ENCODE data around the gene CLDN6. TPM values are rescaled to one million over a fixed set of nuclear protein-coding genes. Genes with fewer than 3 reads are reported as not detected.

CLDN6 gene
- total RNA-seq, 1 donor from 2014 or later, result 0.47 TPM

- no peak for TF ChIP-seq CTCF (conservative IDR thresholded peaks at IDR 0.05)
- H3K27me3 Mint-ChIP-seq (ENCODE audit: low read depth), result peaks cover 41% of the 10 kb centered on the region
- H3K4me1 Mint-ChIP-seq, result no peaks in the 10 kb centered on the region
These were observed 33.5 kb upstream of the CLDN6 start for GRCh38 chr16:3051494-3051893.

GRCh38 chr16:3051009-3051408, 33.0 kb upstream of the CLDN6 start:
- DNase-seq (ENCODE audit: low read depth, low spot score), result no peak
- Mint-ChIP-seq H3K27ac (ENCODE audit: unreplicated experiment) (no peak overlapping the region), H3K4me1 (no peaks in the 10 kb centered on the region), H3K4me3 (peak overlapping the region; percentile 57), H3K9me3 (no peaks in the 10 kb centered on the region), H3K36me3 (ENCODE audit: low read depth) (no peaks in the 10 kb centered on the region), H3K27me3 (ENCODE audit: low read depth) (peaks cover 41% of the 10 kb centered on the region)
- TF ChIP-seq CTCF (conservative IDR thresholded peaks at IDR 0.05), result no peak

More at GRCh38 chr16:3051494-3051893, 33.5 kb upstream of the CLDN6 start:
- peak overlapping the region; percentile 5 for H3K4me3 Mint-ChIP-seq
- H3K27ac Mint-ChIP-seq (ENCODE audit: unreplicated experiment), result no peak overlapping the region
- H3K36me3 Mint-ChIP-seq (ENCODE audit: low read depth), result no peaks in the 10 kb centered on the region
- H3K9me3 Mint-ChIP-seq, result no peaks in the 10 kb centered on the region
- DNase-seq (ENCODE audit: low read depth, low spot score), result no peak

GRCh38 chr16:3050487-3050886, 32.5 kb upstream of the CLDN6 start:
- no peak for TF ChIP-seq CTCF (conservative IDR thresholded peaks at IDR 0.05)
- DNase-seq (ENCODE audit: low read depth, low spot score), result no peak
- no peaks in the 10 kb centered on the region for H3K36me3 Mint-ChIP-seq (ENCODE audit: low read depth)
- peaks cover 45% of the 10 kb centered on the region for H3K27me3 Mint-ChIP-seq (ENCODE audit: low read depth)
- H3K4me3 Mint-ChIP-seq, result peak overlapping the region; percentile 57
- H3K4me1 Mint-ChIP-seq, result peaks cover under 1% of the 10 kb centered on the region
- no peak overlapping the region for H3K27ac Mint-ChIP-seq (ENCODE audit: unreplicated experiment)
- no peaks in the 10 kb centered on the region for H3K9me3 Mint-ChIP-seq

GRCh38 chr16:3049921-3050481, 32.0 kb upstream of the CLDN6 start:
- H3K4me3 Mint-ChIP-seq, result peak overlapping the region; percentile 57
- DNase-seq (ENCODE audit: low read depth, low spot score), result no peak
- H3K4me1 Mint-ChIP-seq, result peaks cover 4% of the 10 kb centered on the region
- no peak for TF ChIP-seq CTCF (conservative IDR thresholded peaks at IDR 0.05)
- no peaks in the 10 kb centered on the region for H3K9me3 Mint-ChIP-seq
- H3K36me3 Mint-ChIP-seq (ENCODE audit: low read depth), result peaks cover 3% of the 10 kb centered on the region
- peaks cover 50% of the 10 kb centered on the region for H3K27me3 Mint-ChIP-seq (ENCODE audit: low read depth)
- H3K27ac Mint-ChIP-seq (ENCODE audit: unreplicated experiment), result no peak overlapping the region

- TF ChIP-seq CTCF (conservative IDR thresholded peaks at IDR 0.05), result no peak
- H3K27ac Mint-ChIP-seq (ENCODE audit: unreplicated experiment), result no peak overlapping the region
- peaks cover 8% of the 10 kb centered on the region for H3K4me1 Mint-ChIP-seq
- H3K27me3 Mint-ChIP-seq (ENCODE audit: low read depth), result peaks cover 76% of the 10 kb centered on the region
- H3K9me3 Mint-ChIP-seq, result no peaks in the 10 kb centered on the region
- H3K36me3 Mint-ChIP-seq (ENCODE audit: low read depth), result peaks cover 3% of the 10 kb centered on the region
- H3K4me3 Mint-ChIP-seq, result peak overlapping the region; percentile 71
- no peak for DNase-seq (ENCODE audit: low read depth, low spot score)
These were observed 29.4 kb upstream of the CLDN6 start for GRCh38 chr16:3047387-3047720.

All from neural crest cell (in vitro differentiated cells).